Glutamatergic neuron (in vitro differentiated cells): ENCODE results near the gene ANGPTL1. TPM values are rescaled to one million over a fixed set of nuclear protein-coding genes. Genes with fewer than 3 reads are reported as not detected.

Experiments
- DNase-seq: peaks from one replicate; pipeline ENCODE4 v3.0.0; 2022
- H3K27ac Mint-ChIP-seq: one replicate; pipeline ENCODE4 v1.8.0; 2020; ENCODE audit warnings: mild to moderate bottlenecking, mixed read lengths, inconsistent platforms; ENCODE audit not compliant: unreplicated experiment
- H3K27me3 Mint-ChIP-seq: one replicate; pipeline ENCODE4 v1.8.0; 2020; ENCODE audit warnings: mild to moderate bottlenecking, moderate library complexity, mixed read lengths, inconsistent platforms; ENCODE audit not compliant: unreplicated experiment
- H3K36me3 Mint-ChIP-seq: one replicate; pipeline ENCODE4 v1.8.0; 2020; ENCODE audit warnings: mild to moderate bottlenecking, mixed read lengths, inconsistent platforms; ENCODE audit not compliant: unreplicated experiment
- H3K4me1 Mint-ChIP-seq: one replicate; pipeline ENCODE4 v1.8.0; 2020; ENCODE audit warnings: mild to moderate bottlenecking, low read depth, mixed read lengths, inconsistent platforms; ENCODE audit not compliant: unreplicated experiment
- H3K4me3 Mint-ChIP-seq: one replicate; pipeline ENCODE4 v1.8.0; 2020; ENCODE audit warnings: mild to moderate bottlenecking, mixed read lengths, inconsistent platforms; ENCODE audit not compliant: unreplicated experiment
- H3K9me3 Mint-ChIP-seq: one replicate; pipeline ENCODE4 v1.8.0; 2020; ENCODE audit warnings: mild to moderate bottlenecking, moderate library complexity, mixed read lengths, inconsistent platforms; ENCODE audit not compliant: unreplicated experiment
- total RNA-seq: library from RNA; stranded (reverse); fragmentation: NEBNext Ultra II Directional; extraction: Animal tissue kit (Norgen Biotek cat#: 25700); gene quantifications from one replicate; pipeline ENCODE4 v1.2.1, GENCODE V29; 2021; ENCODE audit not compliant: unreplicated experiment
- TF ChIP-seq, protein P1 (sequence below): fragments of 200-600 bp; sonication (generic); IDR thresholded peaks from one replicate; pipeline ENCODE4 v1.5.0; 2021; ENCODE audit not compliant: partially characterized antibody, unreplicated experiment

Gene ANGPTL1
- total RNA-seq, 1 donor from 2014 or later: not detected

DNA sequence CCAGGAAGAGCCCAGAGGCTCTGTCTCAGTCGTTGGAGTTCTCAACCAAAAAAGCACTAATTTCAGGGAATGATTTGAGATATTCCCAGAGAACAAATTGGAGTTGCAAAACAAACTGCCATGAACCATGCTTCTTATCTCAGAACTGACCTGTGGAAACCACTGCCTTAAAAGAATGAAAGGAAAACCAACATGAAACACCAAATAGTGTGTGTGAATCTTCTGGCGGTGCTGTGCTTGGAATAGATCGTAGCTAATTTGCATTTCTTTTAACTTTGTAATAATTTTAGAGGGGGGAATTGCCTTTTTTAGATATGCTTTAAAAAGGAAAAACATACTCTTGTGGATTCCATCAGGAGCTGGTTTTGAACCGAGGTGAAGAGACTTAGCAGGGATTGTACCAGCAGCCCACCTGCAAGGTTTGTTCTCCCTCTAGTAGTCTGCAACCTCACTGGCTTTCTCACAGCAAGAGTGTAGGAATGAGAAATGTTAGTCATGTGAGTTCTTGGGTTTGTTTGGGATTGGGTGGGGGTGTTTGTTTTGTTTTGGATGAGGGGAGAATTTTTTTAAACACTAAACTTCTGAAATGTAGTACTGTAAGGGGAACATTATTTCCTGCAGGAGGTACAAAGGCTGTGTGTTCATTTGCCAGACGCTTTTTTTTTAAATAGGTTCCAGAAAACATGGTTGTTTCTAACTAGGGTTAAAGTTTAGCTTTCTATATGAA, 45.7 kb upstream of the ANGPTL1 start:
- no peak for DNase-seq
- no peaks in the 10 kb centered on the region for H3K9me3 Mint-ChIP-seq
- TF ChIP-seq, protein P1, sequence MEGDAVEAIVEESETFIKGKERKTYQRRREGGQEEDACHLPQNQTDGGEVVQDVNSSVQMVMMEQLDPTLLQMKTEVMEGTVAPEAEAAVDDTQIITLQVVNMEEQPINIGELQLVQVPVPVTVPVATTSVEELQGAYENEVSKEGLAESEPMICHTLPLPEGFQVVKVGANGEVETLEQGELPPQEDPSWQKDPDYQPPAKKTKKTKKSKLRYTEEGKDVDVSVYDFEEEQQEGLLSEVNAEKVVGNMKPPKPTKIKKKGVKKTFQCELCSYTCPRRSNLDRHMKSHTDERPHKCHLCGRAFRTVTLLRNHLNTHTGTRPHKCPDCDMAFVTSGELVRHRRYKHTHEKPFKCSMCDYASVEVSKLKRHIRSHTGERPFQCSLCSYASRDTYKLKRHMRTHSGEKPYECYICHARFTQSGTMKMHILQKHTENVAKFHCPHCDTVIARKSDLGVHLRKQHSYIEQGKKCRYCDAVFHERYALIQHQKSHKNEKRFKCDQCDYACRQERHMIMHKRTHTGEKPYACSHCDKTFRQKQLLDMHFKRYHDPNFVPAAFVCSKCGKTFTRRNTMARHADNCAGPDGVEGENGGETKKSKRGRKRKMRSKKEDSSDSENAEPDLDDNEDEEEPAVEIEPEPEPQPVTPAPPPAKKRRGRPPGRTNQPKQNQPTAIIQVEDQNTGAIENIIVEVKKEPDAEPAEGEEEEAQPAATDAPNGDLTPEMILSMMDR: no peak
- H3K4me3 Mint-ChIP-seq: no peak overlapping the region
- H3K4me1 Mint-ChIP-seq: no peaks in the 10 kb centered on the region
- peaks cover 3% of the 10 kb centered on the region for H3K36me3 Mint-ChIP-seq
- no peak overlapping the region for H3K27ac Mint-ChIP-seq
- no peaks in the 10 kb centered on the region for H3K27me3 Mint-ChIP-seq

DNA sequence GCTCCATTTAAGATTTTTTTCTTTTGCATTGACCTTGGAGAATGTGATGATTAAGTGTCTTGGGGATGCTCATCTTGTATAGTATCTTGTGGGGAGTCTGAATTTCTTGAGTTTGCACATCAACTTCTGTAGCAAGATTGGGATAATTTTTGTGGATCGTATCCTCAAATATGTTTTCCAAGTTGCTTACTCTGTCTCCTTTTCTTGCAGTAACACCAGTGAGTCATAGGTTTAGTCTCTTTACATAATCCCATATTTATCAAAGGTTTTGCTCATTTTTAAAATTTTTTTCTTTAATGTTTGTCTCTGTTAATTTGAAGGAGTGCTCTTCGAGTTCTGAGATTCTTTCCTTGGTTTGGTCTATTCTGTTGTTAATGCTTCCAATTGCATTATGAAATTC, 41.7 kb upstream of the ANGPTL1 start:
- H3K4me1 Mint-ChIP-seq: no peaks in the 10 kb centered on the region
- TF ChIP-seq, protein P1: no peak
- DNase-seq: no peak
- H3K9me3 Mint-ChIP-seq: no peaks in the 10 kb centered on the region
- H3K36me3 Mint-ChIP-seq: peaks cover 3% of the 10 kb centered on the region
- H3K27me3 Mint-ChIP-seq: no peaks in the 10 kb centered on the region
- H3K4me3 Mint-ChIP-seq: no peak overlapping the region
- no peak overlapping the region for H3K27ac Mint-ChIP-seq

DNA sequence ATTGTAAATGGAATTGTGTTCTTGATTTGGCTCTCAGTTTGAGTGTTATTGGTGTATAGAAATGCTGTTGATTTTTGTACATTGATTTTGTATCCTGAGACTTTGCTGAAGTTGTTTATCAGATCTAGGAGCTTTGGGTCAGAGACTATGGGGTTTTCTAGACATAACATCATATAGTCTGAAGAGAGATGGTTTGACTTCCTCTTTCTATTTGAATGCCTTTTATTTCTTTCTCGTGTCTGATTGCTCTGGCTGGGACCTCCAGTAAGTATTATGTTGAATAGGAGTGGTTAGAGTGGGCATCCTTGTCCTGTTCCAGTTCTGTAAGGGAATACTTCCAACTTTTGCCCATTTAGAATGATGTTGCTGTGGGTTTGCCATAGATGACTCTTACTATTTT, 39.1 kb upstream of the ANGPTL1 start:
- Mint-ChIP-seq H3K27me3 (no peaks in the 10 kb centered on the region), H3K4me3 (no peak overlapping the region), H3K36me3 (peaks cover 3% of the 10 kb centered on the region), H3K27ac (no peak overlapping the region), H3K4me1 (no peaks in the 10 kb centered on the region), H3K9me3 (no peaks in the 10 kb centered on the region)
- TF ChIP-seq, protein P1: no peak
- DNase-seq: no peak

GRCh38 chr1:178908358-178908757, 37.5 kb upstream of the ANGPTL1 start:
- TF ChIP-seq, protein P1: no peak
- Mint-ChIP-seq H3K4me1 (no peaks in the 10 kb centered on the region), H3K4me3 (no peak overlapping the region), H3K27ac (no peak overlapping the region), H3K27me3 (peaks cover 2% of the 10 kb centered on the region), H3K36me3 (peaks cover 3% of the 10 kb centered on the region), H3K9me3 (no peaks in the 10 kb centered on the region)
- DNase-seq: no peak

GRCh38 chr1:178901482-178902125, 30.7 kb upstream of the ANGPTL1 start:
- H3K27me3 Mint-ChIP-seq: peaks cover 2% of the 10 kb centered on the region
- TF ChIP-seq, protein P1: no peak
- H3K36me3 Mint-ChIP-seq: no peaks in the 10 kb centered on the region
- H3K9me3 Mint-ChIP-seq: no peaks in the 10 kb centered on the region
- no peak overlapping the region for H3K4me3 Mint-ChIP-seq
- H3K27ac Mint-ChIP-seq: no peak overlapping the region
- DNase-seq: no peak
- no peaks in the 10 kb centered on the region for H3K4me1 Mint-ChIP-seq
